ENCODE measurements around the gene DGCR6.
"Not testable (repeated sequence)": the region's sequence is repeated elsewhere in the genome, so short reads cannot be mapped to it uniquely, and the experiment has no call there.

The DGCR6 gene

DNA sequence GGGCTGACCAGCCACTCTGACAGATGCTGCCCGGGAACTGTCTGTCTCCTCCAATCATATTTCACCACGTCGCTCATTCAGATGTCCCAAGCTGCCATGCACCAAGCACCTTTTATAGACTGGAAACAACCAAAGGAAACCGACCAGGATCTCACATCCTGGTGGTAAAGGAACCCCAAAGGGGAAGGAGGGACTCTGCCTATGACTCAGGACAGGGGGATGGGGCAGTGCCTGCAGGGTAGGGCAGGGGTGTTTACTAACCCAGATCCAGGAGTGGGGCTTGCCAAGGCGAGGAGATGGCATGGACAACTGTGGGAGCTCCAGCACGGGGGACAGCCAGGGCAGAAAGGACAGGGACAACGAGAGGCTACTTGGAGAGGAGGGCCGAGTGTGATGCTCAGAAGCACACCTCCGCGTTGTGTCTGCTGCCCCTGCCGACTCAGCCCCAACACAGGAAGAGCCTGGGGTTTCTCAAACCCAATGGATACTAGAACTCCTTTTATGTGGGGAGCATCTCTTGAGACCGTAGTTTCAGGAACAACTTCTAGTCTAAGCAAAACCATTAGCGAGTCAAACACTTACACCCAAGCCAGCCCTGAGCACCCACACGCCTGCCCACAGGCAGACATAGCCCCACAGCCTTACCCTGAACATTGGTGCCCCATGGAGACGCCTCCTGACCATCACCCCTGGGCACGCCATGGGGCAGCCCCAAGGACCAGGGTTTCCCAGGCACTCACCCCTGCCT is 26.0 kb downstream of the DGCR6 start:
- DNase-seq, result no peak

DNA sequence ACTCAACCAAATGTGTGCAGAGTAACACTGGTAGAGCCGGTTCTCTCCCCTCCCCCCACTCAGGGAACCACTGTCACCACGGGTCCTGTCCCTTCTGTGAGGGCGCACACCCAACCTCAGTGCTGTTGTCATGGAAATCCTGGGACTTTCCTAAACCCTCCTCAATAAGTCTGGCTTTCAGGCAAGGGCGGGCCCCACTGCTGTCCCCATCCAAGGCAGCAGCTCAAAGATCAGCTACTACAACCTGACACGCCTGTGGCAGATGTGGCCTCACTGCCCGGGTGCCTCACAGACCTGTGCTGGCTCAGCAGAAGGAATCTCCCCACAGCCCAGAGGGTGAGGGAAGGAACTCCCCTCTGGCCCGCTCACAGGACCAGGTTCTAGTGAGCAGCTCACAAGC is 27.8 kb downstream of the DGCR6 start:
- no peak for DNase-seq

DNA sequence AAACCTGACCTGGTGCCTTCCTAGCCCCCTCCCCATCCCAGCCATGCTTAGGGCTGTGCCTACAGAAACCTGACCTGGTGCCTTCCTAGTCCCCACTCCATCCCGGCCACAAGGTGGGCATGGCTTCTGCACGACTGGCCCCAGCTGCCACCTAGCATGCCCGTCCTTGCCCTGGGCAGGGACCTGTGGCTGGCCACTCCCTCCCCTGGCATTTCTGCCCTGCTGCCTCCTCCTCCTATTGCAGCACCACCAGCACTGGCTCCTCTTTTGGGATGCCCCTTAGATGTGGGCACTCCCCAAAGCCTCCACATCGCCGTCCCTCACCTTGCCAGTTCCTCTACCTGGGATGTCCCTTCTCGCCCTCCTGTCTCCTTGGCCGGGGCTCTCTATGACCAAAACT is 28.6 kb downstream of the DGCR6 start:
- DNase-seq, result not testable (repeated sequence)

DNA sequence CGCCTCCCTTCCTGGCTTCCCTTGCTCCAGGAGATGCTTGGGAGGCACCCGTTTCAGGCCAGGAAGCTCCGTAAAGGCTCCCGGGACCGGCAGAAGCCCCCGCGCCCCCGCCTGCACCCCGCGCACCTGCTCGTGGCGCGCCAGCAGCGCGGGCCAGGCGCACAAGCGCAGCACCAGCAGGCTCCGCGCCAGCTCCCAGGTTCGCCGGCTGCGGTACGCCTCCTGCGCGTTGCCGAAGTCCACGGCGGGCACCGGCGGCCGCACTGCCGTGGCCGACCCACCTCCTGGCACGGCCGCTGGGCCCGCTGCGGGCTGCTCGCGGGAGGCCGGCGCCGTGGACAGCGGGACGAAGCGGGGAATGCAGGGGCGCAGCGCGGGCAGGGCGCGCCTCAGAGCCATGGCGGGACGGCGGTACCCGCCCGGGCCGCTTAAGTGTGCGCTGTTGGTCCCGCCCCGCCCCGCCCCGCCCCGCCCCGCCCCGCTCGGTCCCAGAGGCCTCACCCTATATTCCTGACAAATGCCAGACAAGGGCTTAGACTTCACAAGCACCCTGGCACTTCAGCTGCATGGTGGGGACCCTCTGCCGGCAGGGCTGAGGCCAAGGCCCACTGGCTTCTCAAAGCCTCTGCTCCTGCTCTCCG is 29.9 kb downstream of the DGCR6 start, which contains the start of gene PRODH:
TSS of gene PRODH (minus strand) at position 405 of the 641 bp plus-strand sequence. CDS start at position 399, 6 bp downstream.
- DNase-seq, result no peak

DNA sequence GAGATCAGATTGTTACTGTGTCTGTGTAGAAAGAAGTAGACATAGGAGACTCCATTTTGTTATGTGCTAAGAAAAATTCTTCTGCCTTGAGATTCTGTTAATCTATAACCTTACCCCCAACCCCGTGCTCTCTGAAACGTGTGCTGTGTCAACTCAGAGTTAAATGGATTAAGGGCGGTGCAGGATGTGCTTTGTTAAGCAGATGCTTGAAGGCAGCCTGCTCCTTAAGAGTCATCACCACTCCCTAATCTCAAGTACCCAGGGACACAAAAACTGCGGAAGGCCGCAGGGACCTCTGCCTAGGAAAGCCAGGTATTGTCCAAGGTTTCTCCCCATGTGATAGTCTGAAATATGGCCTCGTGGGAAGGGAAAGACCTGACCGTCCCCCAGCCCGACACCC is 32.6 kb downstream of the DGCR6 start:
- DNase-seq, result not testable (repeated sequence)

DNA sequence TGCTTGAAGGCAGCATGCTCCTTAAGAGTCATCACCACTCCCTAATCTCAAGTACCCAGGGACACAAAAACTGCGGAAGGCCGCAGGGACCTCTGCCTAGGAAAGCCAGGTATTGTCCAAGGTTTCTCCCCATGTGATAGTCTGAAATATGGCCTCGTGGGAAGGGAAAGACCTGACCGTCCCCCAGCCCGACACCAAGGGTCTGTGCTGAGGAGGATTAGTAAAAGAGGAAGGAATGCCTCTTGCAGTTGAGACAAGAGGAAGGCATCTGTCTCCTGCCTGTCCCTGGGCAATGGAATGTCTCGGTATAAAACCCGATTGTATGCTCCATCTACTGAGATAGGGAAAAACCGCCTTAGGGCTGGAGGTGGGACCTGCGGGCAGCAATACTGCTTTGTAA is 41.0 kb downstream of the DGCR6 start:
- not testable (repeated sequence) for DNase-seq

DNA sequence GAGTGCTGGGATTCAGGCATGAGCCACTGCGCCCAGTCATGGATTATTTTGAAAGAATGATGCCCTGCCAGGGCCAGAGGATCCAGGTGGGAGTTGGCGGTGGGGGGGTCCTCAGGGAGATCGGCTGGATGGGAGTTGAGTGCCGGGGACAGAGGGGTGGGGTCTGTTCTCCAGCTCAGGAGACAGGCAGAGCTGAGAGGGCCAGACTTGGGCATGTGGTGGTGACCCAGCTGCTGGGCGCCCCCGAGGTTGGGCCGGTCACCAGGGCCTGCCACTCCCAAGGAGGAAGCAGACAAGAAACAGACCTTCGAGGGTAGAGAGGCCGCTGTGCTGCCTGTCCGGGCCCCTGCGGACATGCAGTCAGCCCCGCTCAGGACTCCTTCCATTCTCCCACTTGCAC is 41.8 kb downstream of the DGCR6 start:
- DNase-seq, result no peak

DNA sequence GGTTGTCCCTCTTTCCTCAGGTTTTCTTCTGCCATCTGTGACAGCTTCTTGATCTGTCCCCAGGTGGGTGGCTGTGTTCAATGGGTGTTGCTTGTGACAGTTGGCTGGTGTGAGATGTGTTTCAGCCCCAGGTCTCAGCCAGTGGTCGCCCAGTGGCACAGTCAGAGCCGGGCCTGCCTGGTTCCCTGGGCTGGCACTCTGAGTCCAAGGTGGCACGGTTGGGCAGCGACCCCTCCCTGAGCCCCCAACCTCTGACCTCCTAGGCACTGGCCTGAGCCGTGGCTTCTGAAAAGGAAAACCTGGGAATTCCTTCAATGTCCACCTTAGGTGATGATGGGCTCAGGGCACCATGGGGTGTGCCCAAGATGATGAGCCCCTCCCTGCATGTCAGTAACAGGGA is 44.0 kb downstream of the DGCR6 start:
- DNase-seq, result no peak

DNA sequence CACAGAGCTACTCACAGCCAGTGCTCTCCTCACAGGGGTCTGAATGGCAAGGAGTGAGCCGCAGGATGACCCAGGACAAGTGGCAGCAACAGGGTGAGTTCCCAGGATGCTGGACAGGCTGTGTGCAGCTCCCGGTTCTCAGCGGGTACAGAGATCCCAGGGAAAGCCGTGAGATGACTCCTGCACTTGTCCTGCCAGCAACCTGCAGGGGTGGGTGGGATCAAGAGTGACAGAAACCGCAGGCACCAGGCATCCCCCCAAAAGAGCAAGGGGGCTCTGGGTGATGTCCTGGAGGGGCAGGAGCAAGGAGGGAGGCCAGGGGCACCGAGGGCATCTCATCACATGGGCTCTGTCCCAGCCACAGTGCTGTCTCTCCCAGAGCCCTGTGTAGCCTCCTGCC is 45.9 kb downstream of the DGCR6 start:
- no peak for DNase-seq

DNA sequence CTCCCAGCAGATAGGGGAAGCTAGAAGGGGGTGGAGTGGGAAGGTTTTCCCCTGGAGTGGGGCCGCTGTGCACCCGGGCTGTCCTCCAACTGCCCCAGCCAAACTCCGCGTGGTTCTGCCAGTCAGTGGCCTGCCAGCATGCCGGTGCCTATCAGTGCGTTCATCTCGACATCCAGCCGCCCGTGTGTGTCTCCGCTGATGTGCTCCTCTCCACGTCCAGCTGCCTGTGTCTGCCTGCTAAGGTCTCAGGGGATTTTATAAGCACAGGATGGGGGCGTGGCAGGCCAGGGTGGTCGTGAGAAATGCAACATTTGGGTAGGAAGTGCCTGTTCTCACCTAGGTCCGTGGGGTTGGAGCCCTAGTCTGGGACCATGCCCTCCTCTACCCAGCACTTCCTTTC is 47.0 kb downstream of the DGCR6 start:
- not testable (repeated sequence) for DNase-seq

DNA sequence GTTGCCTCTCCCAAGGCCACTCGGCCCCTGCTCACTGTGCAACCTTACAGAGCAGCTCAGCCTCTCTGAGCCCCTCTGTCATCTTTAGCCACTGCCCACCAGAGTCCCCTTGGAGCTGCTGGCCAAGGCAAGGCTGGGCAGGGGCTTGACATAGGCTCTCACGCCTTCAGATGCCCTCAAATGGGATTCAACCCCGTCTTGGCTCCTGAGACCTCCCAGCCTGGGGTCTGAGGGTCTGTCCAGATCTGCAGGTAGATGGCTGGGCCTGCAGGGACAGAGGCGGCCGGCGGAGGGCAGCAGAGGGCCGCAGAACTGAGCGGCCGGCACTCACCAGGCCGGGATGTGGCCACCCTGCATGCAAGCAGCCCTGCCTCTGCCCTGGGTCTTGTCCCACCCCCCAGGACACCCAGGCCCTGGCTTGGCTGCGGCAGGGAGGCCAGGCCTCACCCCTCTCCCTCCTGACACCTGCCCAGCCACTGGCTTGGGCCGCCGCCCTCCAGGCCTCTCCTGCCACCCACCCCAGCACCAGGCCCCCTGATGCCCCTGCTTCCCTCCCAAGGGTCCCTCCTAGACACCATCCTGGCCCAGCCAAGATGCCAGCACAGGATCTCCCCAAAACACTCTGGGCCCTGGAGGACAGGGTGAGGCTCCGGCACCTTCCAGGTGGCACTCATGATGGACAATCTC is 48.3 kb downstream of the DGCR6 start:
- not testable (repeated sequence) for DNase-seq

DNA sequence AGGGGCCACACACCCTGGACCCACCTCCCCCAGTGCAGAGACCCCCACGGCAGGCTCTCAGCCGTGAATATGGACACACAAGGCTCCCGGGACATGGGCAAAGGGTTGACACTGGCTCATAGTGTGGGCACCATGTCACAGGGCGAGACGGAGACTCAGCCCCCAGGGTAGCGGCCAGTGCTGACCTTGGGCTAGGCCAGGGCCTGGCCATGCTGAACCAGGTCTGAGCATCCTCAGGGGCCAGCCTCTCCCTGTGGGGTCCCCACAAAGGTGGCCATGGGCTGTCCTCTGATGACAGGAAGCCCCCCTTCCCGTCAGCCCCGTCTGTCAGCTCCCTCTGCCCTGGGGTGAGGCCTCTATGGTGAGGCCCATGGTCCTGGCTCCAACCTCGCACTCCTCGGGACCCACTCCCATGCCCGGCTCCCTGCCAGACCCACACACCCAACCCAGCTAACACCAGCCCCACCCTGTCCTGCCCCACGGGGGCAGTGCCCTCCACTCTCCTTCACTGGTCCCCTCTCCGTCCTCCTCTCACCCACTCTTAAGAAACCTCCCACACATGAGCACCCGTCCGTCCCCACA is 49.0 kb downstream of the DGCR6 start:
- DNase-seq, result no peak

DNA sequence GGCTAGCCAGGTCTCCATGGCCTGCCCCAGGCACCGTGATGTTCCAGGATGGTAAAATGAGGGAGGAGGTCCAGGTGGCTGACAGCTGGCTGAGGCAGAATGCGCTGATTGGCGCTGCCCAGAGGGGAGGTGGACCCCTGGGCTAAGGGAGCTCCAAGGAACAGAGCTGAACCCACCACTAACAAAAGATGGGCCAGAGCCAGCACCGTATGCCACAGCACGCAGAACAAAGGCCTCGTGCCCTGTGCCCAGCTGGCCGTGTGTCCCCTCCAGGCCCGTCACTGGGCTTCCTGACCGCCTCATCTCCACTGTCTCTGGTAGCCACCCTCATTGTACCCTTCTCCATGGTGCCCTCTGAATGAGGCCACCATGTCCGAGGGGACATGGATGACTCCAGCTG is 49.6 kb downstream of the DGCR6 start:
- no peak for DNase-seq

DNA sequence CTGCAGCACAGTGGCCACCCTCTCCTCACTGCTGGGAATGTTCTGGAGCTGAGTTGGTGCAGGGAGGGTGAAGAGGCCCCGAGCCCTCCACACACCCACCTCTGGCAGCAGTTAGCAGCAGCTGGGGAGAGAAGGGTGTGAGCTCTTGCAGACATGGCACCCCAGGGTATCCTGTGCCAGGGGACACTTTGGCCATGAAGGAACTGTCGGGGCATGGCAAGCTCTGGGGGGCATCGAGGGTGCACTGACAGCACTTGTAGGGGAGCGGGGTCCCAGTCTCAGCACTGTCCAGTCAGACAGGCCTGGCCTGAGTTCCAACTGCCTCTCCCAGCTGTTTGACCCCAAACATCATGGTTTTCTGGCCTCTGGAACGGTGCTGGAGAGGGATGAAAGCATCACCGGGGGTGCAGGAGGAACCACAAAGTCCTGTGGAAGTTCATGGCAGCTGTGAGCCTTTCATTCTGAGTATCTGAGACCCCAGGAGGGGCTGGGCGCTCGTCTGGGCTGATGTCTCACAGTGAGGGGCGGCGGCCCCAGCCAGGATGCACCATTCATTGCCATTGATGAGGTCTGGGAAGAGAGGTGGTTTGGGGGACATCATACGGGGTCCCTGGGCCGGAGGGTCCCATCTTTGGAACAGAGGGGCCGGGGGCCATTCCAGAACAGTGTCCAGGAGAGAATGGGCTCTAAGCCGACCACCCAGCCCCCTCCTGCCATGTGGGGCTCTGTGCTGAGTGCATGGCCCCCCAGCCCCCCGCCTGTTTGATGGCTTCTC is 50.2 kb downstream of the DGCR6 start:
- not testable (repeated sequence) for DNase-seq

DNA sequence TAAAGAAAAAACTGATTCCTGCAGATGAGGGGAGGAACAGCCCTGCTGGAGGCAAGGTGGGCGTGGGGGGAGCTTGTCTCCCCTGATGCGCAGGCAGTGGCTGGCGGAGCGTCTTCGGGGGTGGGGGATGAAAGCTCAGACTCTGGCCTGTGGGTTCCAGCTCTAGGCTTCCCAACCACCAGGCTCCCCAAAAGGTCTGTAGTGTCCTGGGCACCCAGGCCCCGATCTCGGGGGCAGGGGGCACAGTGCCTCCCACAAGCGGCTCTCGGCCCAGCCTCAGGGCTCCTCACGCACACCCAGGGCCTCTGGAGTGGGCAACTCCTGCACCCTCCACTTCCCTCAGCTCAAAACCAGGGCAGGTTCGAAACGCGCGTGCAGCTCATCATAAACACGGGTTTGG is 50.8 kb downstream of the DGCR6 start:
- not testable (repeated sequence) for DNase-seq

DNA sequence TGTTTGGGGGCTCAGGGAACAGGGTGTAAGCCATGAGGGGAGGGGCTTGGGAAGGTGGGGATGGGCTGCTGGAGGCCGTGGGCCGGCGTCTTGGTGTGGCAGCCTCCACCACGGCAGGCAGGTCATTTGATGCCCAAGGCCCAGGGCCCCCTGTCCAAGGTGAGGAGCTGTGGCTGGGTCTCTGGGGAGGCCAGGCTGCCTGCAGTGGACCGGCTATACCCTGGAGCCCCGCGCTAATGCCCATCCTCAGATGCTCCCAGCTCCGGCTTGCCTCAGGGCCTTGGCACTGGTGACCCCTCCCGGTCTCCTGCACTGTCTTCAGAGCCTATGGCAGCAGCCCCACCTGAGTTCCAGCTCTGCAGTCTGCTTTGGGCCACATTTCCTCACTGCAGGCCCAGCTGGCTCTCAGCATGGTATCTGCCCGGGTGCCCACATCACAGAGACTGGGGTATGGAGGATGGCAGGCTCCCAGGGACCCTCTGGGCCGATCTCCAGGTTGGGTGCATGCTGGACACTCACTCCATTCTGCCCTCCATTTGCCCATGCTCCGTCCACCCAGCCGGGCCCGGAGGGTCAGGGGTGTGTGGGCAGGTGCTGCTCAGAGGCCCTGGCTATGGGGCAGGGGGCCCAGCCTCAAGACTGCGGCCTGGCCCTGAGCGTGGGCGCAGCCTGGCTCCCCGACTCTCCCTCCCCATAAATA is 51.7 kb downstream of the DGCR6 start:
- not testable (repeated sequence) for DNase-seq

DNA sequence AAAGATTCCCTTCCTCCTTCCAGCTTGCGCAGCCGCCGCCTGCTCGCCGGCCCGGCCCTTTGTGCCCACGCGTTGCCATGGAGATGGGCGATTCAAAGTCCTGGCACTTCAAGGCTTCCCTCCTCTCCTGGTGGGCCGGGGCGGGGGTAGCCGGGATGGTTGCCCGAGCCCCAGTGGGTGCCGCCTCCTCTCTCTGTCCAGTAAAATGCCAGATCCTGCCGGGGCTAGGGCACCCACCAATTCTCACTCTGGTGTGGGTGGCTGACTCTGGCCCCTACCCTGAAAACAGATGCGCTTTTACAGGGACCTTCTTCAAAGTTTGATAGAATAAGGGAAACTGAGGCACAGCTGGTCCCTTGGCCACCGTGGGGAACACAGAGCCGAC is 52.2 kb downstream of the DGCR6 start:
- not testable (repeated sequence) for DNase-seq

DNA sequence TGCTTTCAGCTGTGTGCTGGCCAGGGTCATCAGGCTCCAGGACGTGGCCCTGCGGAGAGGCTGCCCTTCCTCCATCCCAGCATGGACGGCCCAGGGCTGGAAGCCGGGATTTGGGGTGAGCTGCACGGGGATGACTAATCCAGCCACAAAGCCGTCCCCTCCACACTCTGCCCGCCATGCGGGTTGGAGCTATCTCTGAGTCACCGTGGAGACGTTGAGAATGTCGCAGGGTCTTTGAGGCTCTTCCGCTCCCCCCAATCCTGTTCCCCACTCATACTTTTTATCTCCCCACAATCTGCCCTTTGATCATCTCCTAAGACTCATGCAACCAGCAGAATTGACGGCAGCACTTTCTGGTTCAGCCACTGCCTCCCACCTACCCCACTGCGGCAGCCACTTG is 52.6 kb downstream of the DGCR6 start:
- not testable (repeated sequence) for DNase-seq

DNA sequence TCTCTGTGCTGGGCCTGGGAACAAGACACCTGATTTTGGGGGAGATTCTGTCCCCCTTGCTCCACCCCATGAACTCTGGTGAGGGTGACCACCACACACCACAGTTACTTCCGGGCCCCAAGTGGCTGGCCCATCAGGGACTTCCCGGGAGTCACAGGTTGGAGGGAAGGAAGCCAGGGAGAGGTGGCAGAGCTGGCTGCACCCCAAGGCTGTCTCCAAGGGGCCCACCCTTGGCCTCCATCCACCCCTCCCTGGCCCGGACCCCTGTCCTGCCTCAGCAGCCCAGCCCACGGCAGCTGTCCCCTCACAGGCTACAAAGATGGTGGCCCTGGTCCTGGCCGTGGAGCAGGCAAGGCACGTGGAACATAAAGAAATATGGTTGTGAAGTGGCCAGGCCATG is 53.1 kb downstream of the DGCR6 start:
- not testable (repeated sequence) for DNase-seq

DNA sequence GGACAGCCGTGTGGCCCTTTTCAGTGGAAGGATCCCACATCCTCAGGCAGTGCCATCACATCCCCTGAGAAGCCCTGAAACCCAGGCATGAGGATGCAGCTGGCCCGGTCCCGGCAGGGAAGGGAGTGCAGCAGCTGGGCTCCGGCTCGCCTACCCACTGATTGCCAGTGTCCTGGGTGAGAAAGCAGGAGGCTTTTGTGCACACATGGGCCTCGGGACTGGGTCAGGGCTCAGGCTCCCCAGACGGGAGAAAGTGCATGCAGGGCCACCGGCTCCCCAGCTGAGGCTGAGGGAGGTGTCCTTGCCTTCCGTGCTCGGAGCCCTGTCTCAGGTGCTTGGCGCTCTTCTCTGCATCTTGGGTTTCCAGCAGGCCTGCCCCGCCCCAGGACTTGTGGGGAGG is 53.6 kb downstream of the DGCR6 start:
- DNase-seq, result not testable (repeated sequence)

DNA sequence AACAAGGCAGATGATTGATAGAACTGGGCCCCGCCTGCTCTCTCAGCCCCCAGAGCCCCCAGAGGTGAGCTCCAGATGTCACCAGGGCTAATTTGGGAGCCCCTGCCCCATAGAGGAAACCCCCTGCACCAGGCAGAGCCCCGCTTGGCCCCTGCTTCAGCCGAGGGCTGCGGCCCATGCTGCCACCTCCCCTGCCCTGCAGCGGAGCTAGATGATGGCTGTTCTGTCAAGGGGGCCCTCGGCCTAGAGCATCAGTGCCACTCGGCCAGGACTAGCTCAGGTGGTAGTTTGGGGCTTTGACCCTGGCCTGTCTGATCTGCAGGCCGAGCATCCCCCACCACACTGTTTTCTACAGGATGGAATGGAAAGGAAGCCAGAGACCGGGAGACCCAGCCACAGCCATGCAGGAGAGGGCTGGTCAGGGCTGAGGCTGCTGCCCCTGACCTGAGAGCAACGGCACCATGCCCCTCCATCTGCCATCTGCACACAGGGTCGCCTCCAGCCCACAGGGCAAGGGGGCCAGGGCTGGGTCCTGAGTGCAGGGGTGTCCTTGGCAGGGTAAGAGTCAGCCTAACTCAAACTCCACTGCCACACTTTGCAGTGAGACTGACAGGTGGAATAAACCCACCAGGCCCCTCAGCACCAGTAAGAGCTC is 54.2 kb downstream of the DGCR6 start:
- DNase-seq, result not testable (repeated sequence)

DNA sequence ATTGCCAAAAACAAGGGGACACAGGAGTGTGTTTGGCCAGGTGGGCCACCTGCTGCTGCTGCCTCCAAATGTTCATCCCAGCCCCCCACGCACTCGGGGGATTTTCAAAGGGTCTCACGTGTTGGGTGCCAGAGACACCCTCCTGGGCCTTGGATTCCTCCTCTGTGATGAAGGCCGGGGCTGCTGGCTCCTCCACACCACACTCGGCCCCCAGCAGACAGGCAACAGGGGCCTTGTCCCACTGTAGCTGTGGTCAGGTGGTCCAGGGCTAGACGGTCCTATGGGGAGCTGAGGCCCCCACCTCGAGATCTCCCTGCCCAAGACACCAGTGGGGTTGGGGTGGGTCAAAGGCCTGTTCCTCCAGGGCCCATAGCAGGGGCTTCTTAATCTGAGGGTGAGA is 55.1 kb downstream of the DGCR6 start:
- not testable (repeated sequence) for DNase-seq

Data from NCI-H2107 (cell line).